Femur (tissue), 1 donor: ENCODE results near the gene TCF20.

Source experiments
- DNase-seq: peaks from one replicate; pipeline ENCODE4 v3.0.0-alpha.2; 2017

Gene TCF20

GRCh38 chr22:42300259-42301076 is 30.0 kb upstream of the TCF20 start:
- DNase-seq = no peak

- DNase-seq = peak; percentile 60
Observed at GRCh38 chr22:42299586-42300258, 29.3 kb upstream of the TCF20 start.

GRCh38 chr22:42298746-42299145 is 28.3 kb upstream of the TCF20 start:
- no peak for DNase-seq

- no peak for DNase-seq
Observed at GRCh38 chr22:42297778-42298177, 27.3 kb upstream of the TCF20 start.

- no peak for DNase-seq
Observed at GRCh38 chr22:42296883-42297282, 26.4 kb upstream of the TCF20 start.

- peak; percentile 76 for DNase-seq
Observed at GRCh38 chr22:42296381-42296853, 26.0 kb upstream of the TCF20 start.

GRCh38 chr22:42294034-42294985 is 23.9 kb upstream of the TCF20 start:
- peak; percentile 71 for DNase-seq

- DNase-seq = no peak
Observed at GRCh38 chr22:42292732-42293520, 22.5 kb upstream of the TCF20 start.

- no peak for DNase-seq
Observed at GRCh38 chr22:42291287-42291686, 20.8 kb upstream of the TCF20 start.

- DNase-seq = peak; percentile 65
Observed at GRCh38 chr22:42289671-42290541, 19.5 kb upstream of the TCF20 start.

- DNase-seq = no peak
Observed at GRCh38 chr22:42288791-42289190, 18.3 kb upstream of the TCF20 start.

- DNase-seq = no peak
Observed at GRCh38 chr22:42287174-42287890, 16.9 kb upstream of the TCF20 start.

GRCh38 chr22:42286205-42286604 is 15.8 kb upstream of the TCF20 start:
- no peak for DNase-seq

- no peak for DNase-seq
Observed at GRCh38 chr22:42285604-42286003, 15.2 kb upstream of the TCF20 start.

- DNase-seq = no peak
Observed at GRCh38 chr22:42284643-42285181, 14.3 kb upstream of the TCF20 start.

GRCh38 chr22:42284202-42284591 is 13.7 kb upstream of the TCF20 start:
- no peak for DNase-seq

GRCh38 chr22:42283278-42284201 is 13.1 kb upstream of the TCF20 start:
- no peak for DNase-seq

GRCh38 chr22:42282943-42283277 is 12.5 kb upstream of the TCF20 start:
- DNase-seq = no peak

- no peak for DNase-seq
Observed at GRCh38 chr22:42282252-42282942, 11.9 kb upstream of the TCF20 start.
